ENCODE data around the gene GLRX3. TPM values are rescaled to one million over a fixed set of nuclear protein-coding genes. Genes with fewer than 3 reads are reported as not detected.

The GLRX3 gene
- total RNA-seq, 1 experiment from 2014 or later, result 188 TPM

DNA sequence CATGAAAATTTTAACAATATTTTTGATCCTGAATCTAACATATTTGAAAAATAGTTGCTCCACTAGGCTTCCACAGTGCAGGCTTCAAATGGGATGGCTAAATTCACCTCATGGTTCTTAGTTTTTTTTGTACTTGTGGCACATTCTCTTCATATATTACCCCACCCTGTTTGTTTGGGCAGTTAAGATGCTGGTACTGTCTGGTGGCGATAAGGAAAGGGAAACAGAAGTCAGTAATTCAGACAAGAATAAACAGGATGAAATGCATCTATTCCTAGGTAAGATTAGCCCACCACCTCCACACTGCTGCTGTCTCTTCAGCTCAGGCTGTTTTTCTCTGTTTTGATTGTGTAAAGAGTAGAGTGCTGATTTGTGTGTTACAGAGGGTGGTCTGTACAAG lies 44.2 kb downstream of the GLRX3 start:
- in situ Hi-C loops (cut with HindIII; ENCODE audit: low pct_unique_long_range_greater_than_20kb, low sequenced_read_pairs) (no loop called here), intact Hi-C loops (cut with micrococcal nuclease; ENCODE audit: unreplicated experiment) (no loop called here)
- ChIA-PET CTCF (no interaction called here), POLR2A (no interaction called here)
- H3K9me3 ChIP-seq (ENCODE audit: control insufficient read depth, insufficient read depth, low read depth, low read length), result no peaks in the 10 kb centered on the region
- H3K4me1 ChIP-seq (ENCODE audit: control insufficient read depth, insufficient read depth, low read length), result no peaks in the 10 kb centered on the region
- H3K36me3 ChIP-seq (ENCODE audit: control insufficient read depth, insufficient read depth, low read length), result peaks cover 16% of the 10 kb centered on the region
- no peak overlapping the region for H3K27ac ChIP-seq (ENCODE audit: low read length)
- ATAC-seq (no peak), DNase-seq (ENCODE audit: low read depth, low spot score) (no peak)
- H3K27me3 ChIP-seq (ENCODE audit: control insufficient read depth, insufficient read depth, low read length), result no peaks in the 10 kb centered on the region
- no peak for TF ChIP-seq SIN3A (IDR thresholded peaks at IDR 0.05; ENCODE audit: borderline replicate concordance, insufficient read depth, low read depth, low read length)
- no peak for TF ChIP-seq POLR2AphosphoS5 (IDR thresholded peaks at IDR 0.05; ENCODE audit: low read depth, low read length)
- no peak for TF ChIP-seq TCF7L2 (IDR thresholded peaks at IDR 0.05; ENCODE audit: low read depth, low read length)
- TF ChIP-seq REST (IDR thresholded peaks at IDR 0.05; ENCODE audit: insufficient read depth in 1 of 2, low read depth in 2 of 2, low read length in 1 of 2), result no peak
- no peak for TF ChIP-seq CTCF (IDR thresholded peaks at IDR 0.05)
- no peak overlapping the region for H3K4me3 ChIP-seq (ENCODE audit: low read depth in 2 of 2, low read length in 2 of 2)
- BruUV-seq (replicated peaks), result no TSS peak

DNA sequence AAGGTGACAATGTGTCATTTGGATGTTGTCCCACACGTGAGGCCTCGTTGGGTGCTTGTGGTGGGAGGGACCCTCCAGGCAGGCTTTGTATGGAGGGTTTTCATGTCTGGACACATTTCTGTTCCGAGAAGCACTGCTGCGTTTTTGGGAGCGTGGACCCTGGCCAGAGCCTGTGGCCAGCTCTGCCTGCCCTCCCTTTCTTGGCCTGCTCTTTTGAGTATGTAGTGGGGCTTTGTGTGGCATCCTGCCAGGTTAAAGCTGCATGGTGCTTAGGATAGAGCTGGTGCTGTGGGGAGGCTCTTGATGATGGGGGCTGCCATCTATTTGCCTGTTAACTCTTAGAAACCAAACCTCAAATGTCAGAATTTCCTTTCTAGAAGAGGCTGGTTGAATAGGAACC lies 45.7 kb downstream of the GLRX3 start:
- Histone ChIP-seq H3K27ac (ENCODE audit: low read length) (no peak overlapping the region), H3K36me3 (ENCODE audit: control insufficient read depth, insufficient read depth, low read length) (peaks cover 16% of the 10 kb centered on the region), H3K9me3 (ENCODE audit: control insufficient read depth, insufficient read depth, low read depth, low read length) (no peaks in the 10 kb centered on the region), H3K27me3 (ENCODE audit: control insufficient read depth, insufficient read depth, low read length) (no peaks in the 10 kb centered on the region), H3K4me1 (ENCODE audit: control insufficient read depth, insufficient read depth, low read length) (no peaks in the 10 kb centered on the region), H3K4me3 (ENCODE audit: low read depth in 2 of 2, low read length in 2 of 2) (no peak overlapping the region)
- in situ Hi-C loops (cut with HindIII; ENCODE audit: low pct_unique_long_range_greater_than_20kb, low sequenced_read_pairs) (no loop called here), intact Hi-C loops (cut with micrococcal nuclease; ENCODE audit: unreplicated experiment) (no loop called here)
- ChIA-PET CTCF (no interaction called here), POLR2A (no interaction called here)
- BruUV-seq (replicated peaks), result no TSS peak
- DNase-seq (ENCODE audit: low read depth, low spot score) (no peak), ATAC-seq (no peak)
- TF ChIP-seq REST (IDR thresholded peaks at IDR 0.05; ENCODE audit: insufficient read depth in 1 of 2, low read depth in 2 of 2, low read length in 1 of 2), result no peak
- TF ChIP-seq TCF7L2 (IDR thresholded peaks at IDR 0.05; ENCODE audit: low read depth, low read length), result no peak
- TF ChIP-seq SIN3A (IDR thresholded peaks at IDR 0.05; ENCODE audit: borderline replicate concordance, insufficient read depth, low read depth, low read length), result no peak

All from Panc1 (cell line).